ENCODE results near the gene CHD8.

Gene CHD8

GRCh38 chr14:21369949-21370679 is 85.8 kb downstream of the CHD8 start:
- no peak for DNase-seq

- DNase-seq: no peak
Observed at GRCh38 chr14:21367582-21368144, 88.3 kb downstream of the CHD8 start.

DNA sequence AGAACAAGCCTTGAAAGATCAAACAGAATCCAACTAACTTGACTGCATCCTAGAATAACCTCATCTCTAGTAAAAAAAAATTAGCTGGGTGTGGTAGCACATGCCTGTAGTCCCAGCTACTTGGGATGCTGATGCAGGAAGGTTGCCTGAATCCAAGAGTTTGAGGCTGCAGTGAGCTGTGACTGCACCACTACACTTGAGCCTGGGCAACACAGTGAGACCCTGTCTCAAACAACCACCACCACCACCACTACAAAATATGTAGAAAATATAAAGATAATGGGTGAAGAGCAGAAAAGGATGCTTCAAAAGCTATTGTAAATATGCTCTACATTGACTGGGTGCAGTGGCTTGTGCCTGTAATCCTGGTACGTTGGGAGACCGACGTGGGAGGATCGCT is 99.4 kb downstream of the CHD8 start:
- DNase-seq: no peak

GRCh38 chr14:21352587-21352986 is 103.3 kb downstream of the CHD8 start:
- no peak for DNase-seq

- no peak for DNase-seq
Observed at GRCh38 chr14:21350539-21350938, 105.4 kb downstream of the CHD8 start.

DNA sequence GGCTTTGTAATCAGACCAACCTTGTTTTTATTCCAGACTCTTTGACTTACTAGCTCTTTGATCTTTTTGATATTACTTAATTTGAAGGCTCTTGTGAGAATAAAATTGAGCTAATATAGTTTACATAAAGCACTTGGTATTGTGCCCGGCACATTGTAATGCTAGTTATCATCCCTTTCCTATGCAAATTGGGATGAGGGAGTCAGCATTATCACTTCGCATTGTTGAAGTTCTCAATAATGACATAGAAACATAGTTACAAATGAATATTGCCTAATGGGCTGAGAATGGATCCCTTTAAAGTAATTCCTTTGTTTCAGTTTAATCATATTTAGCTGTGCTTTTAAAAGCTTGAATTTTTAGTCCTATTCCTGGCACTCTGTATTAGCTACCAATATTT is 108.7 kb downstream of the CHD8 start:
- no peak for DNase-seq

DNA sequence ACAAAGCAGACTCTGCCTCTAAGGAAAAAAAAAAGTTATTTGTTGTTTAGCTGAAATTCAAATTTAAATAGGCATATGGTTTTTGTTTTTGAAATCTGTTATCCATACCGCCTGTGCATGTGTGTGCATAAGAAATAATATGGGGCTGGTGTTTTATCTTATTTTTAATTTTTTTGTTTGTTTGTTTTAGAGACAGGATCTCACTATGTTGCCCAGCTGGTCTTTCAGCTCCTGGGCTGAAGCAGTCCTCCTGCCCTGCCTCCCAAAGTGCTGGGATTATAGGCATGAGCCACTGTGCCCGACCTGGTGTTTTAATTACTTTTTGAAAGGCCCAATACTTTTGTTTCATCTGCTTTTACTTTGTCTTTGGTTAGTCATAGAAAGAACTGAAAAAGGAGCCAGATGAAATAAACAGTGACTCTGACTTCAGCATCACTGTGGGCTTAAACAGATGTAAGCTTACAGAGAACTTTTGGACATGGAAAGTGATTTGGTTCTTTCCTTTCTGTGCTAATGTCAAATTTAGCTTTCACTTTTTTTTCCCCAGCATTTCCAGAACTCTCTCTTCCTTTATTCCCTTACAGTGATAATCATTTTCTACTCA is 109.3 kb downstream of the CHD8 start:
- DNase-seq: peak; percentile 9

GRCh38 chr14:21343035-21343794 is 112.7 kb downstream of the CHD8 start:
- DNase-seq: no peak
